ENCODE results near the gene ADAMTS13.
A peak's percentile ranks its signal among the peaks of the same experiment; 100 is the strongest.

The ADAMTS13 gene

DNA sequence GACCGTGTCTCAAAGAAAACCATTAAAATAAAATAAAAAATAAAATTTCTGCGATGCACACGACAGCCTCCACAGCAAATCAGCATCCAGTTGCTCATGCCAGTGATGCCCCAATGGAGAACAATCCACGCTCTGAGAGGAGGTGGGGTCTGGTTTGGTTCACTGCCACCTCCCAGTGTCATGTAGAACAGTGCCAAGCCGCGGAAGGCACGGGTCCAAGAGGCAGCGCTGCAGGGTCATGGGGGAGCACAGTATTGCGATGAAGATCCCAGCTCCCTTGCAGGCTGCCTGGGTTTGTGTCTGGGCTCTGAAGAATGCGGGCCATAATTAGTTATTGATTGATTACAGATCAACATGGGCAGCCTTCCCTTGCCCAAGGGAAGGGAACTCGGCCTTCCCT, 31.5 kb downstream of the ADAMTS13 start:
- DNase-seq: peak in 15 of 51 donors; percentile 12 to 47 (median 31)

DNA sequence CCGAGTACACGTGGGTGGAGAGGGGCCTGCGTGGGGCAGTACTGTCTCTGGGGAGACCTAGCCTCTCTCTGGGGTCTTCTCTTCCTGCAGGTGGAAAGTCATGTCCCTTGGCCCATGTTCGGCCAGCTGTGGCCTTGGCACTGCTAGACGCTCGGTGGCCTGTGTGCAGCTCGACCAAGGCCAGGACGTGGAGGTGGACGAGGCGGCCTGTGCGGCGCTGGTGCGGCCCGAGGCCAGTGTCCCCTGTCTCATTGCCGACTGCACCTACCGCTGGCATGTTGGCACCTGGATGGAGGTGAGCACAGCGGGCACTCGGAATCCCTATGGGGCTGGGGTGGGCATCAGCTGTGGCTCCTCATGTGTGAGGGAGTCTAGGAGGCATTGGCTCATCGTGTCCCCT, 32.2 kb downstream of the ADAMTS13 start:
- no peak for DNase-seq

DNA sequence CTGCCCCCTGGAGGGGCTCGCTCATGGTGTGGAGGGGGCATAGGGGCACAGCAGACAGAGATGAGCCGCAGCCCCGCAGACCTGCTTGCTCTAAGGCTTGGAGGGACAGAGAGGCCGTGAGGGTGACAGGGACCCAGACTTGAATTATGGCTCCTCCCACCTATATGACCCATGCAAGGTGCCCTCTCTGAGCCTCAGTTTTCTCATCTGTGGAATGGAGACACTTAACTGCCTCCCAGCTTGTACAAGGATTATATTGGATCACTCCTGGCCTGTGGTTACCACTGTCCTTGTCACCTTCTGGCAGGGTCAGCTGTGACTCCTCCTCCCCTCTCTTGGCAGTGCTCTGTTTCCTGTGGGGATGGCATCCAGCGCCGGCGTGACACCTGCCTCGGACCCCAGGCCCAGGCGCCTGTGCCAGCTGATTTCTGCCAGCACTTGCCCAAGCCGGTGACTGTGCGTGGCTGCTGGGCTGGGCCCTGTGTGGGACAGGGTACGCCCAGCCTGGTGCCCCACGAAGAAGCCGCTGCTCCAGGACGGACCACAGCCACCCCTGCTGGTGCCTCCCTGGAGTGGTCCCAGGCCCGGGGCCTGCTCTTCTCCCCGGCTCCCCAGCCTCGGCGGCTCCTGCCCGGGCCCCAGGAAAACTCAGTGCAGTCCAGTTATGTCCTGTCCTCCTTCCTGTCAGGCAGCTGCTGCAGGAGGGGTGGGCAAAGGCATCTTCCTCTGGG, 32.9 kb downstream of the ADAMTS13 start:
- DNase-seq: no peak

DNA sequence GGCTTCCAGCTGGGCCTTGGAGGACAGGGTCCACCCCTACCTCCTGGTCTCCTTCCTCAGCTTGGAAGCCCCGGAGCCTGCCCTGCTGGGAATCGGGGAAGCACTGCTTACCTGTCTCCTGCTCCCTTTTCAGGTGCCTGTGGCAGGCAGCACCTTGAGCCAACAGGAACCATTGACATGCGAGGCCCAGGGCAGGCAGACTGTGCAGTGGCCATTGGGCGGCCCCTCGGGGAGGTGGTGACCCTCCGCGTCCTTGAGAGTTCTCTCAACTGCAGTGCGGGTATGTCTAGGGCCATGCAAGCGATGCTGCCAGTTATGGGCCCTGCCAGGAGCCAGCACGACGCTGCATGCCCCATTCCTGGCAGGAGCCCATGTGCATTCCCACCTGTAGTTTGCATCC, 33.8 kb downstream of the ADAMTS13 start:
- DNase-seq: no peak

DNA sequence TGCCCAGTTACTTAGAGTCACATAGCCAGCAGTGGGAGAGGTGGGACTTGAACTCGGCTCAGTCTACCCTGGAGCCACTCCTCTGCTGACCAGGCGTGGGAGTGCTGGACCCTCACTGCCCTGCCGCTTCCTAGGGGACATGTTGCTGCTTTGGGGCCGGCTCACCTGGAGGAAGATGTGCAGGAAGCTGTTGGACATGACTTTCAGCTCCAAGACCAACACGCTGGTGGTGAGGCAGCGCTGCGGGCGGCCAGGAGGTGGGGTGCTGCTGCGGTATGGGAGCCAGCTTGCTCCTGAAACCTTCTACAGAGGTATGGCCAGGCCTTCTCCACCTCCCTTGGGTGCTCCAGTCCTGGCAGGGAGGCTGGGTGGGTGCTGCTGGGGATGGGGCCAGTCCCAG, 34.2 kb downstream of the ADAMTS13 start:
- DNase-seq: no peak

DNA sequence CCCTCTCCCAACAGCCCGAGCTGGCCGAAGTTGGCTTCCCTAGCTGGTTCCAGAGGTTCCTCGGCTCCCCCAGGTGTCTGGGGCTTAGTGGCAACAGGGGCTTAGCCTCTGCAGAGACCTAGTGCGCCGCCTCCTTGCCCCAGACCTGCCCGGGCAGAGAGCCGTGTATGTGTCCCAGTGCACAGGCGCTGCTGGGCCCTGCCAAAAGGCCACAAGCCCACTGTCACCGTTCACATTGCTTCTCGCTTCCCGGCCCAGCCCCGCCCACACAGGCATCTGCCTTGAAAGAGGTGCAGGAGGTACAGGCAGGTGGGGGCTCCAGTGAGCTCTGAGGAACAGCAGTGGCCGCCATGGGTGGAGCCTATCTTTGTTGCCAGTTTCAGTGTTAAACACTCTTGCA, 35.1 kb downstream of the ADAMTS13 start:
- no peak for DNase-seq

DNA sequence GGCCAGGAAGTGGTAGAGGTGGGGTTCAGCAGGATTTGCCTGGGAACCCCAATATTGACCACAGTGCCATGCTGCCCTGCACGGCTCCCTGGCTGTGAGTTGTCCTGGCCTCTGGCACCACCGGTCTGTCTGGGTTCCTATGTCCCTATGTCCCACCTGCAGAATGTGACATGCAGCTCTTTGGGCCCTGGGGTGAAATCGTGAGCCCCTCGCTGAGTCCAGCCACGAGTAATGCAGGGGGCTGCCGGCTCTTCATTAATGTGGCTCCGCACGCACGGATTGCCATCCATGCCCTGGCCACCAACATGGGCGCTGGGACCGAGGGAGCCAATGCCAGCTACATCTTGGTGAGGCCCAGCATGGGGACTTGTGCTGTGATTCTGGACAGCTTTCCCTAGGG, 35.6 kb downstream of the ADAMTS13 start:
- no peak for DNase-seq

DNA sequence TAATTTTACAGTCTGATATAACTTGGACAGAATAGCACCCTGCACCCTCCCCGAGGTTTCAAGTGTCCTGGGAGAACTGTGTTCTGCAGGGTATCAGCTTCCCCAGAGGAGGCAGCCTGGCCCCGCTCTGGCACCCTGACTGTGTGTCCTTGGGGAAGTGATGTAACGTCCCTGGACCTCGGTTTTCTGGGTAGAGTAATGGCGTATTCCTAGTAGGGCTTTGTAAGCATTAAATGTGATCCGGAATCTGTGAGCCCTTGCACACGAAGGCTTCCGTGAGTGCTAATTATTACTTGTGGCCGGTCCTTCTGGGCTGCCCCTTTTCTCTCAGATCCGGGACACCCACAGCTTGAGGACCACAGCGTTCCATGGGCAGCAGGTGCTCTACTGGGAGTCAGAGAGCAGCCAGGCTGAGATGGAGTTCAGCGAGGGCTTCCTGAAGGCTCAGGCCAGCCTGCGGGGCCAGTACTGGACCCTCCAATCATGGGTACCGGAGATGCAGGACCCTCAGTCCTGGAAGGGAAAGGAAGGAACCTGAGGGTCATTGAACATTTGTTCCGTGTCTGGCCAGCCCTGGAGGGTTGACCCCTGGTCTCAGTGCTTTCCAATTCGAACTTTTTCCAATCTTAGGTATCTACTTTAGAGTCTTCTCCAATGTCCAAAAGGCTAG, 36.6 kb downstream of the ADAMTS13 start:
- no peak for DNase-seq

DNA sequence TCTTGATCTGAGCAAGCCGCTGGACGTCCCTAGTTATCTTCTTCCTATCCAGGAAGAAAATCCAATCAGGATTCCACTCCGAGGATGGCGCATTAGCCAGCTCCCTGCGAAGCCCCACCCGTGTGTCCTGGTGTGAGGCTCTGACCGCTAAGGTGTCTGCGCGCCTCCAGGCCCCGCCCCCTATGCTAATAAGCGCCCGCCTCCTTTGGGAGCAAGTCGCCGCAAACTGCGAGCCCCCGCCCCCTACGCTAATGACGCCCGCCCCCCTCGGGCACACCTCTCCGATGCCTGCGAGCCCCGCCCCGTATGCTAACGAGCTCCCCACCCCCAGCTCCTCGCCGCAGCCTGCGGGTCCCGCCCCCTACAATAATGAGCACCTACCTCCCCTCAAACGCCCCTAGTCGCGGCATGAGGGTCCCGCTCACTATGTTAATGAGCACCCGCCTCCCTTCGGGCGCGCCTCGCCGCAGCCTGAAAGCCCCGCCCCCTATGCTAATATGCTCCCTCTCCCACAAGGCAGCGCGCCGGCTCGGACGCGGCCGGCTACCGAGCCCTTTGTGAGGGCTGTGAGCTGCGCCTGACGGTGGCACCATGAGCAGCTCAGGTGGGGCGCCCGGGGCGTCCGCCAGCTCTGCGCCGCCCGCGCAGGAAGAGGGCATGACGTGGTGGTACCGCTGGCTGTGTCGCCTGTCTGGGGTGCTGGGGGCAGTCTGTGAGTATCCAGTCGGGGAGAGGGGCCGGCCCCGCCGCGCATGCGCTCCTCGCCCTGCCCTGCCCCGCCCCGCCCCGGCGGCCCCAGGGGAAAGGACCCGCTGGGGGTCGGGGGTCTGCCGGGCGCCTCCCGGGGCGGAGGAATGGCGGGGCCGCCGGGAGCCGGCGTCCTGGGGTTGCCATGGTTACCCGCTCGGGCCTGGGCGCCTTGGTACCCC, 37.6 kb downstream of the ADAMTS13 start, which contains the start of gene CACFD1:
TSS of gene CACFD1 (plus strand) at position 503 of the 929 bp plus-strand sequence. CDS start at position 592, 89 bp downstream.
- peak; percentile 87 to 99 (median 96) for DNase-seq

DNA sequence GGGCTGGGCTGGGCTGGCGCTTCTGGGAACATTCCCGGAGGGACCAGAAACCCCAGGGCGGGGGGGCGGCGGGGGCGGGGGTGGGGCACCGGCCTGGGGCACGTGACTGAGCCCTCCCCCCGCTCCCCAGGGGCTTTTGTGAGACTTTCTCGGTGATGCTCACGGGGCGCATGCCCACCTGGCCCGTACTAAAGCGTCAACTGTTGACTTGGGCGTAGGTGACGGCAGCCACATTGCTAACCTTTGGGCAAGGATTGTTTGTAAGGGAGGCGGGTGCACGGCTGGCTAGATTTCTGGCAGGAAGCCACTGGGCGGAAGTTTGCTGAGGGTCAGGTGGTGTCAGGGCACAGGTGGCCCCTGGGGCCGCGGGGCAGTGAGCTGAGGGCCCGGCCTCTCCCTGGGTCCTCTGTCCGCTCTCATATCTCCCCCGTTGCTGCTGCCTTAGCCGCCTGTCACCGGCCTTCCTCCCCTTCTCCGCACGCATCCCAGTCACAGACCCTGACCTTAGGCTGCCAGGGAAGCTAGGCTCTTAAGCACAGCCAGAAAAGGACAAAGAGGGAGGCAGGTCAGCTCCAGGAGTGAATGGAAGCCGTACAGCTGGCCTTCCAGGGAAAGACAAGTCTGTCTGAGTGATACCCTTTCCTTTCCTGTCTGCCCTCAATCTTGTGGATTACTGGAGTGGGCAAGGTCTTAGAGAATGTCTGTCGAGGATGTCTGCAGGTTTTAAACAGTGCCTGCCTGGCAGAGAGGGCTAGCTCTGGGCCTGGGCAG, 38.4 kb downstream of the ADAMTS13 start:
- peak in 39 of 51 donors; percentile 26 to 86 (median 68) for DNase-seq

DNA sequence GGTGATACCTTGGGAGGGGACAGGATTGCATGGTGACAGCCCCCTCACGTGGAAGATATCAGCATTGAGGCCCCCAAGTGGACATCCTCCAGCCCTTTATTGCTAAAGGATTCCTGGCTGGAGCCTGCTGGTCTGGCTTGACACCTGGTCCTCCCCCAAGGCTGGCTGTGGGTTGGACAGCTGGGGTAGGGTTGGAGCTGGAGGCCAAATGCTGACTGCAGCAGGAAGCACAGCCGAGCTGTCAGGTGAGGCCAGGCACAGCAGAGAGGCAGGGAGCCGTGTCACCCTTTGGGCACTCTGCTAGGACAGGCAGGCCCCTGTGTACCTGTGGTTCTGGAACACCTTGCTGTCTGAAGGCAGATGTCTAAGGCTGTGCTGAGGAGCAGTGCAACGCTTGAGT, 39.8 kb downstream of the ADAMTS13 start:
- no peak for DNase-seq

DNA sequence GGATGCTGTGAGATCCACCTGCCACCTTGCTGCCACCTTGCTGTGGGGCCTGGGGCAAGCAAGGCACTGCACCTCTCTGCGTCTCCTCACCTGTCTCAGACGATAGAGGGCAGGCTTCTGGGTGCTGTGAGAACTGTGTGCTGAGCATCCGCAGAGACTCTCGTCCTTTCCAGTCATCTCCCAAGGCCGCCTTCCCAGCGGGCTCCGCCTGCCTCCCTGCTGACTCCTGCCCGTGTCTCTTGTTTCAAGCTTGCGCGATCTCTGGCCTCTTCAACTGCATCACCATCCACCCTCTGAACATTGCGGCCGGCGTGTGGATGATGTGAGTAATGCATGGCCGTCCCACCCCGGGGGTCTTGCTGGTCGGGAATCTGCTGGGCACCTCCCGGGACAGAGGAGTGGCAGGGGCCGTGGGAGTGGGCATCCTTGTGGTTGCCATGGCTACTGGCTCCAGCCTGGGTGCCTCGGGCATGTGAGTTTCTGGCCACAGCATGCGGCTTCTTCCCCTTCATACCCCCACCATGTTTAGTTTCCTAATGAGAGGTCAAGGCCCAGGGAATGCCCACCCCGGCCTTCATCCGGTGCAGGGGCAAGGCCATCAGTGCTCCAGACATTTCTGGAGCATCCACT, 41.2 kb downstream of the ADAMTS13 start:
- DNase-seq: no peak

DNA sequence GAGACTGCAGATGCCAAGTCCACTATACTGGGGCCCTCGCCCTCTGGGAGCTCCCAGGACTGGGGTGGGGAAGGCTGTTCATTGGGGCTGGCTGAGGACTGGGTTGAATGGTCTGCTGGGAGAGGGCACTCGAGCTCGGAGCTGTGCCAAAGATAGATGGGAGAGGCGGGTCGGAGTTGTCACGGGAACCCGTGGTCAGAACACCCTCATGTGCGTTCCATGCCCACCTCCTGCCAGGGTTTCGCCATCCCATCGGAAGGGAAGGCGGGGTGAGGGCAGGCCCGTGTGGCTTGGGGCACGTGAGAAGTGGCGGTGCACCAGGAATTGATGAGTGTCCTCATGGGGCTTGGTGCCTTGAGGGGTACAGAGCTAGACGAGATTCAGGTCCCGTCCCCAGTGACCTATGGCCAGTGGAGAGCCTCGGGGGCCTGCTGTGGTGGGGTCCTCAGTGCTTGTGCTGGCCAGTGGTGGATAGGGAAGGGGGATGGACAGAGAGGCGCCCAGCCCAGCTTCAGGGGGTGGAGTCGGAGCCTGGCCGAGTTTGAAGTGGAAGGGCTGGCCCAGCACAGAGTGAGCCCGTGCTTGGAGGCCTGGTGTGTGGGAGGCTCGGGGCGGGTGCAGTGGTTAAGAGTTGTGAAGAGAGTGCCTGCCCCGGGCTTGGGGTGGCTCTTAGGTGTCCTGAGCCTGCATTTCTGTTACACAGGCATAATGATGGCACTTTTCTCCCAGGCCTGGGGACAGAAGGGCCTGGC, 41.9 kb downstream of the ADAMTS13 start:
- DNase-seq: no peak

DNA sequence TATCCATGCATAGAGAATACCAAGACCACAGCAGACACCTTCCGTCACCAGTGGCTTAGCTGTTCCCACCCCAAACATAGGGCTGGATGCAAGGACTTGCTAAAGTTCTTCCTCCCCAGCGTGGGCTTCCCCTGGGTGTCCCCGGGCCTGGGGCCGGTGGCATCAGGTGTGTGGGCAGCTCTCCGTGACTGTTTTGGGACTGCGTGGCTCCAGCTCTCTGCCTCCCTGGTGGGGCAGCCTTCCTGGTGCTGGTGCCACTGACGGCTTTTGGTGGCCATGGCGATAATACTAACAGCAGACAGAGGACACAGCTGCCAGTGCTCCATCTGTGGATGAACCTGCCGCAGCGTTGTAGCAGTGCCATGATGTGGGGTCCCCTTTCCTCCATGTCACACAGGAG, 42.5 kb downstream of the ADAMTS13 start:
- no peak for DNase-seq

DNA sequence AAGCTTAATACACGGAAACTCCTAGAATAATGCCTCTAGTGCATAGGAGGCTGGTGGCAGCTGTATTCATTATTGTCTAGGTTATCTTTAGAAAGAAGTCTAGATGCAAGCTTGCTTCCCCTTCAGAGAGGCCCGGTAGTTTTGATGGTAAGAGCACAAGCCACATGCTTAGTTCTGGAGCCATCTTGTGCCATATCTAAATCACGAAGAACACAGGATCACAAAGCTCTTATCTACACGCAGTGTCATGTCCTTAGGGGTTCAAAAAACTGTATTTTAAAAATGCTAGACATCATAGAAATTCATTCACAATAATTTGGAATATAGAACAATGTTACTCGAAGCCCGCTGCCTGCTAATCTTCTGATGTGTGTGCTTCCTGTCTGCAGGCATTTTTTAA, 43.8 kb downstream of the ADAMTS13 start:
- DNase-seq: no peak

DNA sequence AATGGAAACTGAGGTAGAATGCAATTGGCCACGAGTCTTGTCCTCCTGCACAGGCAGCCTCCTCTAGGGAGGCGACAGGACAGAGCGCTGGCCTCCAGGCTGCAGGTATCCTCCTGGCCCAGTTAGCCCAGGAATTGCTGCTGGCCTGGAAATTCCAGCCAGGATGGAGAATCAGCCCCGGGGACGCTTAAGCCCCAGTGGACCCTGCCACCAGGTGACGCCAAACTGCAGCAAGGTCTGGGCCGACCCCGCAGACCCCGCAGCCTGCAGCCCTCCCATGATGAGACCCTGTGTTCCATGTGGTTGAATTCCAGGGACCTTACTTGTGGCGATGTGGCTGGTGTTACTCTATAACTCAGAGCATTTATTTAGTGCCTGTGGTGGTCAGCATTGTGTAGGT, 44.9 kb downstream of the ADAMTS13 start:
- no peak for DNase-seq

DNA sequence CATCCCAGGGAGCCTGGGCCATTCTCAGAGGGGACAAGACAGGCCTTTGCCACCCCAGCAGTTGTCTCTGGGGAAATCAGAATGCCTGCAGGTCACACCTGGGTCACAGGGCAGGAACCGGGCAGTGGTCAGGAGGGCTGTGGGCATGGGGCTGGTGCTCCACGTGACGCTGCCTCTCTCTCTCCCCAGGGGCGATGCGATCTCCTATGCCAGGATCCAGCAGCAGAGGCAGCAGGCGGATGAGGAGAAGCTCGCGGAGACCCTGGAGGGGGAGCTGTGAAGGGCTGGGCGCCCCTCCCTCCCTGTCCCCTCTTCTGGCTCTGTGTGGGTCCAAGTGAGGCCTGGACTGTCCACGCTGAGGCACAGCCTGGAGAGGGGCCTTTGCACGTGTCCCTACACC, 46.2 kb downstream of the ADAMTS13 start:
- DNase-seq: no peak

DNA sequence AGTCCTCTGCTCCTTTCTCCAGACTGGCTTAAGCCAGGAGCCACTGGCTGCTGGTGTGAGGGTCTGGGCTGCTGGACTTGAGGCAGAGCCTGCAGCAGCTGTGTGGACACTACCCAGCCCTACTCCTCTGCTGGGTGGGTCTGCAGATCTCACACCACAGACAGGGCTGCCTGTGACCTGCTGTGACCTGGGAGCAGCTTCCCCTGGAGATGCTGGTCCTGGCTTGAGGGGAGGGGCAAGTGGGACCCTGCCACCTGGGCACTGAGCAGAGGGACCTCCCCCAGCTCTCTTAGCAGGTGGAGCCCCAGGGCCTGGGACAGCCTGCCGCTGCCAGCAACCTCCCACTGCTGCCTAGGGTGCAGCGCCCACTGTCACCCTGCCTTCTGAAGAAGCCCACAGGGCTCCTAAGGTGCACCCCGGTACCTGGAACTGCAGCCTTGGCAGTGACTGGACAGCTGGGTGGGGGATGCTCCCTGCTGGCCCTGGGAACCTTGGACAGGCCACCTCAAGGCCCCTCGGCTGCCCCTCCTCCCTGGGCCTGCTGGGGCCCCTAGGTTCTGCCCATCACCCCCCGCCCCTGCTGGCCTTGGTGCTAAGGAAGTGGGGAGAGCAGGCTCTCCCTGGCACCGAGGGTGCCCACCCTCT, 46.7 kb downstream of the ADAMTS13 start:
- no peak for DNase-seq

DNA sequence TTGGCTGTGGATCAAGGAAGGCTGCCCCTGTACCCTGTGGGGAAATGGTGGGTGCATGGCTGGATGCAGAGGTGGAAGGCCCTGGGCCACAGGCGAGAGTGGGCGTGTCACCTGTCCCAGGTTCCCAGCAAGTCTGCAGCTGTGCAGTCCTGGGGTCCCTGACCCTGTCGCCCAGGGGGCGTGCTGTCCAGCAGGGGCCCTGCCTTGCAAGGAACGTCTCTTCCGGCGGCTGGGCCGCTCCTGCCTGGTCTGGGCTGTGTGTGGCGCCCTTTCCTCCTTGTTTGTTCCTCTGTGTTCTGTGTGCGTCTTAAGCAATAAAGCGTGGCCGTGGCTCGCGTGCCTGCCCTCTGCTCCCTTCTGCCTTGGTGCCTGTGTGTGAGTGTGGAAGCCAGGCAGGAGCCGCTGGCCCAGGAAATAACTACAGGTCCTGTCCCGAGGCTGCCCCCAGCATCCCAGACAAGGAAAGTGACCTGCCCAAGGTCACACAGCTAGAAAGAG, 48.3 kb downstream of the ADAMTS13 start:
- no peak for DNase-seq

Data from hypothalamus (tissue), 51 donors.